NT2/D1 (cell line): ENCODE measurements around the gene CD180.

Experiments used
- YY1 ChIP-seq: IDR thresholded peaks from 2 replicates; pipeline ENCODE4 v1.6.1; 2011; ENCODE audit not compliant: insufficient read length, insufficient read depth
- ZNF274 ChIP-seq: IDR thresholded peaks from 2 replicates; pipeline ENCODE4 v1.6.1; 2011; ENCODE audit warnings: mild to moderate bottlenecking, low read depth, low read length

DNA sequence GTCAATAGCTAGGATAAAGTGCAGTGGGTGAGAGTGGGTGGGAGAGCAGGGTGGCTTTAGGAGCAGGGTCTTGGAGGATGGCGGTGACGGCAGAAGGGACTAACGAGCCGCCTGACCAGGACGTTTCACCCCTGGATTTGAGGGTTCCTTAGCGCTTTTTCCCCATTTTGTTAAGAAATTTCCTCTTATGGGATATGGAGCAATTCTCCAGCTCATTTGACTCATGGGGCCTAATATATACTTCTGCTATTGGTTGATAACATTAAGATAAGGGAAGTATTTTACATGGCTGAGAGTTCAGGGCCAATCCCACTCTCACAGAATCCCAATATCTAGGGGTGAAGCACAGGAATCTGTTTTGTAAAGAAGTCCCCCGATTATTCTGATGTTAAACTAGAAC, 17.6 kb downstream of the CD180 start:
- no peak for TF ChIP-seq YY1
- TF ChIP-seq ZNF274: no peak
